GM12878 (cell line): ENCODE data around the gene CLBA1. TPM values are rescaled to one million over a fixed set of nuclear protein-coding genes. Genes with fewer than 3 reads are reported as not detected.
A peak's percentile ranks its signal among the peaks of the same experiment; 100 is the strongest.

ENCODE experiments used
- ATAC-seq: fragments of 200-7000 bp; cut with Tn5 transposase; 3 replicates; pipeline ENCODE4 v1.9.1; 2020; ENCODE audit warnings: mild to moderate bottlenecking, moderate library complexity
- BruUV-seq: library from RNA; stranded (reverse); fragments of 400-500 nt; replicated peaks from 2 replicates; lab custom pipeline; 2021; lab: Mats Ljungman, UMichigan
- CTCF ChIA-PET: fragments of 300-600 bp; sonication (Branson Sonifier 250); formaldehyde crosslinking; extraction: SDS; loops from one replicate; lab custom pipeline; 2021; ENCODE audit warnings: inconsistent platforms; lab: Yijun Ruan, JAX
- POLR2A ChIA-PET: fragments of 350-600 bp; formaldehyde crosslinking; extraction: SDS; loops from one replicate; lab custom pipeline; 2021; ENCODE audit warnings: inconsistent platforms; lab: Charles Lee
- RAD21 ChIA-PET: fragments of 300-600 bp; sonication (Branson Sonifier 250); formaldehyde crosslinking; loops from one replicate; lab custom pipeline; 2023; ENCODE audit warnings: antibody characterized with exemption; ENCODE audit not compliant: unreplicated experiment; lab: Charles Lee
- SMC1A ChIA-PET: fragments of 300-600 bp; sonication (Branson Sonifier 250); formaldehyde crosslinking; loops from one replicate; lab custom pipeline; 2023; ENCODE audit not compliant: unreplicated experiment, uncharacterized antibody; lab: Charles Lee
- DNase-seq: peaks from one replicate; pipeline ENCODE4 v3.0.0-alpha.2; 2011; ENCODE audit warnings: low read depth, low spot score
- FAIRE-seq: peaks from 3 replicates; lab custom pipeline; 2011; peaks lifted over from hg19 to GRCh38; lab: Jason Lieb, UNC
- H2AFZ ChIP-seq: 2 replicates; pipeline ENCODE4 v1.6.0; 2011; ENCODE audit warnings: low read depth, low read length, control low read depth; ENCODE audit not compliant: control insufficient read depth
- H3K27ac ChIP-seq: 2 replicates; pipeline ENCODE4 v1.5.1; 2011; ENCODE audit warnings: control low read depth; ENCODE audit not compliant: control insufficient read depth, insufficient read depth
- H3K27me3 ChIP-seq, 2 experiments: replicated peaks in 1 of 2; 2 replicates each; pipeline versions ENCODE4 v1.6.0 to v1.6.1; 2011; ENCODE audit warnings: low read length in 1 of 2; ENCODE audit not compliant: control insufficient read depth in 2 of 2, insufficient read depth in 2 of 2
- H3K36me3 ChIP-seq, 2 experiments: 2 replicates each; pipeline ENCODE4 v1.5.1; 2011; ENCODE audit warnings: low read length in 1 of 2; ENCODE audit not compliant: control insufficient read depth in 2 of 2, insufficient read depth in 2 of 2
- H3K4me1 ChIP-seq: 2 replicates; pipeline ENCODE4 v1.6.1; 2011; ENCODE audit warnings: mild to moderate bottlenecking, low read length, moderate library complexity, mixed read lengths; ENCODE audit not compliant: control insufficient read depth, insufficient read depth
- H3K4me2 ChIP-seq: 2 replicates; pipeline ENCODE4 v1.6.0; 2011; ENCODE audit warnings: control low read depth; ENCODE audit not compliant: control insufficient read depth, insufficient read depth
- H3K4me3 ChIP-seq: fragments of 200-600 bp; sonication (generic); 2 replicates; pipeline ENCODE4 v1.5.1; 2016
- H3K79me2 ChIP-seq: 2 replicates; pipeline ENCODE4 v1.6.0; 2011; ENCODE audit warnings: low read length; ENCODE audit not compliant: control insufficient read depth, insufficient read depth
- H3K9ac ChIP-seq: 2 replicates; pipeline ENCODE4 v1.8.0; 2011; ENCODE audit warnings: low read length, control low read depth, mixed read lengths; ENCODE audit not compliant: control insufficient read depth, insufficient read depth
- H3K9me3 ChIP-seq: replicated peaks from 3 replicates; pipeline ENCODE4 v1.5.1; 2011; ENCODE audit warnings: mild to moderate bottlenecking, low read length; ENCODE audit not compliant: control insufficient read depth, insufficient read depth
- H4K20me1 ChIP-seq: 2 replicates; pipeline ENCODE4 v1.6.0; 2011; ENCODE audit not compliant: control insufficient read depth, insufficient read depth
- ATF7 ChIP-seq: fragments of 450-650 bp; IDR thresholded peaks from 2 replicates; pipeline ENCODE4 v1.6.1; 2016; ENCODE audit warnings: low read depth, mild to moderate bottlenecking
- BHLHE40 ChIP-seq, 2 experiments: fragments of 450-650 bp in 1 of 2; IDR thresholded peaks; 2 replicates each; pipeline ENCODE4 v1.6.1; 2011 to 2017; ENCODE audit warnings: low read depth in 2 of 2, borderline replicate concordance in 1 of 2, improper control_type of control experiment in 1 of 2, low read length in 1 of 2, mild to moderate bottlenecking in 1 of 2
- BMI1 ChIP-seq: fragments of 450-650 bp; IDR thresholded peaks from 2 replicates; pipeline ENCODE4 v1.6.1; 2016; ENCODE audit warnings: mild to moderate bottlenecking, moderate library complexity, borderline replicate concordance
- BRCA1 ChIP-seq: IDR thresholded peaks from 2 replicates; pipeline ENCODE4 v1.6.1; 2011; ENCODE audit warnings: low read depth, low read length, improper control_type of control experiment
- CBX3 ChIP-seq: fragments of 200-600 bp; sonication (generic); IDR thresholded peaks from 2 replicates; pipeline ENCODE4 v1.6.1; 2016; ENCODE audit warnings: low read depth, borderline replicate concordance
- CHD4 ChIP-seq: fragments of 200-600 bp; sonication (generic); IDR thresholded peaks from 2 replicates; pipeline ENCODE4 v1.6.1; 2016; ENCODE audit warnings: mild to moderate bottlenecking
- FOXK2 ChIP-seq: fragments of 450-650 bp; IDR thresholded peaks from 2 replicates; pipeline ENCODE4 v1.6.1; 2017; ENCODE audit warnings: mild to moderate bottlenecking, moderate library complexity
- MXI1 ChIP-seq: fragments of 150-350 bp; IDR thresholded peaks from 2 replicates; pipeline ENCODE4 v1.6.1; 2011; ENCODE audit warnings: low read depth, mild to moderate bottlenecking, inconsistent platforms, low read length, improper control_type of control experiment
- NBN ChIP-seq: fragments of 450-650 bp; IDR thresholded peaks from 2 replicates; pipeline ENCODE4 v1.6.1; 2016
- NFXL1 ChIP-seq: fragments of 450-650 bp; IDR thresholded peaks from 2 replicates; pipeline ENCODE4 v1.6.1; 2017; ENCODE audit warnings: antibody characterized with exemption, mild to moderate bottlenecking, borderline replicate concordance
- NR2F1 ChIP-seq: fragments of 450-650 bp; conservative IDR thresholded peaks from 2 replicates; pipeline ENCODE4 v1.6.1; 2017; ENCODE audit warnings: mild to moderate bottlenecking
- PML ChIP-seq: IDR thresholded peaks from 2 replicates; pipeline ENCODE4 v1.6.1; 2012; ENCODE audit warnings: low read length, inconsistent platforms
- POLR2A ChIP-seq: IDR thresholded peaks from 2 replicates; pipeline ENCODE4 v1.6.1; 2011; ENCODE audit warnings: low read depth, mild to moderate bottlenecking, low read length
- RCOR1 ChIP-seq: conservative IDR thresholded peaks from 2 replicates; pipeline ENCODE4 v1.6.1; 2012; ENCODE audit warnings: low read depth, low read length, improper control_type of control experiment
- RELA ChIP-seq: fragments of 450-650 bp; IDR thresholded peaks from 2 replicates; pipeline ENCODE4 v1.8.0; 2014; ENCODE audit warnings: borderline replicate concordance; ENCODE audit not compliant: partially characterized antibody
- RUNX3 ChIP-seq: IDR thresholded peaks from 2 replicates; pipeline ENCODE4 v1.6.1; 2012; ENCODE audit warnings: low read length, inconsistent platforms
- SRF ChIP-seq, 2 experiments: IDR thresholded peaks; 2 replicates each; pipeline ENCODE4 v1.6.1; 2011; ENCODE audit warnings: low read depth in 2 of 2, low read length in 2 of 2, mild to moderate bottlenecking in 1 of 2, moderate library complexity in 1 of 2
- SUPT20H ChIP-seq: IDR thresholded peaks from 2 replicates; pipeline ENCODE4 v1.6.1; 2011; ENCODE audit warnings: low read depth, mild to moderate bottlenecking, low read length, moderate library complexity, borderline replicate concordance; ENCODE audit not compliant: control insufficient read depth
- ZNF217 ChIP-seq: fragments of 450-650 bp; IDR thresholded peaks from 2 replicates; pipeline ENCODE4 v1.6.1; 2017; ENCODE audit warnings: antibody characterized with exemption, mild to moderate bottlenecking
- ZNF274 ChIP-seq: IDR thresholded peaks from one replicate; pipeline ENCODE4 v1.8.0; 2011; ENCODE audit not compliant: insufficient read length, insufficient read depth
- WGBS: methylation state at CpG from one replicate; pipeline ENCODE4 v1.1.6; 2016; ENCODE audit warnings: low lambda C conversion rate; ENCODE audit not compliant: insufficient replicate concordance, insufficient coverage; ENCODE audit errors: missing lambda C conversion rate; 5-methylcytosine and 5-hydroxymethylcytosine counted together
- in situ Hi-C: fragments of 300-500 bp; cut with MboI; formaldehyde crosslinking; loops from 9 replicates; pipeline ENCODE4 v1.14.3; 2018; ENCODE audit warnings: mixed read lengths
- intact Hi-C: fragments of 100-400 bp; cut with micrococcal nuclease; formaldehyde crosslinking; loops from one replicate; pipeline ENCODE4 v1.14.2; 2022; ENCODE audit not compliant: unreplicated experiment
- polyA plus RNA-seq, 11 experiments: library from polyadenylated mRNA; depleted of rRNA in 4 of 11; unstranded in 6 of 11; stranded (reverse) in 5 of 11; fragments of >200 nt; fragmentation: Nextera tagmentation in 4 of 11; fragmentation: Illumina TruSeq in 1 of 11; extraction: Ambion mirVana in 4 of 11; extraction: Trizol in 1 of 11; gene quantifications; 1 replicate in 1 of 11; 2 replicates in 10 of 11; pipeline versions ENCODE4 v1.2.1 to v1.2.3, GENCODE V29; 2011 to 2016; ENCODE audit warnings: inconsistent platforms in 2 of 11, missing spikeins in 2 of 11, low read depth in 1 of 11
- total RNA-seq, 4 experiments: library from RNA; depleted of rRNA in 3 of 4; stranded (reverse); fragments of >200 nt in 3 of 4; fragmentation: Illumina TruSeq in 1 of 4; extraction: Trizol in 1 of 4; gene quantifications; 2 replicates each; pipeline versions ENCODE4 v1.2.1 to v1.2.3, GENCODE V29; 2013 to 2021
- TF ChIP-seq, protein P1 (sequence below): fragments of 450-650 bp; IDR thresholded peaks from 2 replicates; pipeline ENCODE4 v1.6.1; 2017; ENCODE audit warnings: borderline replicate concordance

The CLBA1 gene
- total and polyA plus RNA-seq, 10 of the 15 experiments (the other 5 are each of a cell fraction or from before 2014, with no cell fraction given): 0.07 to 1.1 (median 0.62) TPM; not detected in 1

DNA sequence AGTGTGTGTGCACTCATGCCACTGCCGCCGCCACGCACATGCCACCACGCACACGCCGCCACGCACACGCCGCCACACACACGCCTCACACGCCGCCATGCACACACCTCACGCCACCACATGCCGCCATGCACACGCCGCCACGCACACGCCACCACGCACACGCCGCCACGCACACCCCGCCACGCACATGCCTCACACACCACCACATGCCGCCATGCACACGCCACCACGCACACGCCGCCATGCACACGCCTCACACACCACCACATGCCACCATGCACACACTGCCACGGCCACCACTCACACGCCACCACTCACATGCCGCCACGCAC lies 6.3 kb downstream of the CLBA1 start:
- no peaks in the 10 kb centered on the region for H4K20me1 ChIP-seq
- no peaks in the 10 kb centered on the region for H3K36me3 ChIP-seq
- no peaks in the 10 kb centered on the region for H3K27me3 ChIP-seq
- BruUV-seq: no TSS peak
- no peak overlapping the region for H3K9ac ChIP-seq
- no peak overlapping the region for H3K4me3 ChIP-seq
- ChIA-PET RAD21 (no interaction called here), SMC1A (no interaction called here), POLR2A (no interaction called here), CTCF (no interaction called here)
- no peaks in the 10 kb centered on the region for H3K9me3 ChIP-seq
- 0 out of 4 replicates have a peak, but pooled peaks of 1 of the 2 experiments have one; percentile 7 for TF ChIP-seq SRF (IDR thresholded peaks at IDR 0.05; ENCODE audit: low read depth in 2 of 2, low read length in 2 of 2)
- peak; percentile 52; the same call in 1 of the 2 replicates for TF ChIP-seq POLR2A
- TF ChIP-seq PML: no peak
- in situ Hi-C loops (no loop called here), intact Hi-C loops (no loop called here)
- H3K4me1 ChIP-seq: no peaks in the 10 kb centered on the region
- no peak overlapping the region for H3K4me2 ChIP-seq
- no peaks in the 10 kb centered on the region for H3K79me2 ChIP-seq
- WGBS: 94% methylated on average over 18 of the region's 34 CpGs
- no peak overlapping the region for H2AFZ ChIP-seq
- ATAC-seq (no peak), FAIRE-seq (no peak), DNase-seq (no peak)
- H3K27ac ChIP-seq: no peak overlapping the region

DNA sequence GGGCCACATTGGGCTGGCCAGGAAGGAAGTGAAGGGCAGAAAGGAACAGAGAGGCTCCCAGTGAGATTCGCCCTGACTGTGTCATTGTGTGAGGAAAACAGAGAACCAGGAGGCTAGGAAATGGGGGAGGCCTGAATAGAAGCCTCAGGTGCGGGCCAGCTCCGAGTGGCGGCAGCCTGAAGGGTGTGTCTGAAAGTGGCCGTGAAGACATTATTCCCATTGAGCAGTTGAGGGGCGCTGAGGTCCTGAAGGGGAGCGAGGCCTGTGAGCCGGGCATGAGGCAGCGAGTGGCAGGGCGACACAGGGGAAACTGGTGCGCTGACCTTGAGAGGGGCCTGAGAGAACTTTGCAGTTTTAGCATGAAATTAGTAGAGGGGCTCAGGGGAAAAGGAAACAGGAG lies 6.9 kb downstream of the CLBA1 start:
- no peak overlapping the region for H3K4me3 ChIP-seq
- ChIA-PET SMC1A (no interaction called here), RAD21 (no interaction called here), POLR2A (no interaction called here), CTCF (no interaction called here)
- no peak overlapping the region for H2AFZ ChIP-seq
- no peak for DNase-seq
- H3K4me2 ChIP-seq: no peak overlapping the region
- H3K9ac ChIP-seq: no peak overlapping the region
- no peaks in the 10 kb centered on the region for H3K79me2 ChIP-seq
- WGBS: 93% methylated on average over 11 of the region's 11 CpGs
- FAIRE-seq: no peak
- no peaks in the 10 kb centered on the region for H3K4me1 ChIP-seq
- no peak for TF ChIP-seq CHD4
- TF ChIP-seq SUPT20H: no peak
- TF ChIP-seq RELA: no peak
- no peak for TF ChIP-seq BHLHE40 (IDR thresholded peaks at IDR 0.05; ENCODE audit: borderline replicate concordance in 1 of 2, low read depth in 2 of 2, low read length in 1 of 2)
- TF ChIP-seq NFXL1: no peak
- TF ChIP-seq FOXK2: no peak
- no peak for TF ChIP-seq ATF7
- TF ChIP-seq RCOR1: no peak
- no peak for TF ChIP-seq MXI1
- TF ChIP-seq ZNF274: no peak
- TF ChIP-seq, protein P1, sequence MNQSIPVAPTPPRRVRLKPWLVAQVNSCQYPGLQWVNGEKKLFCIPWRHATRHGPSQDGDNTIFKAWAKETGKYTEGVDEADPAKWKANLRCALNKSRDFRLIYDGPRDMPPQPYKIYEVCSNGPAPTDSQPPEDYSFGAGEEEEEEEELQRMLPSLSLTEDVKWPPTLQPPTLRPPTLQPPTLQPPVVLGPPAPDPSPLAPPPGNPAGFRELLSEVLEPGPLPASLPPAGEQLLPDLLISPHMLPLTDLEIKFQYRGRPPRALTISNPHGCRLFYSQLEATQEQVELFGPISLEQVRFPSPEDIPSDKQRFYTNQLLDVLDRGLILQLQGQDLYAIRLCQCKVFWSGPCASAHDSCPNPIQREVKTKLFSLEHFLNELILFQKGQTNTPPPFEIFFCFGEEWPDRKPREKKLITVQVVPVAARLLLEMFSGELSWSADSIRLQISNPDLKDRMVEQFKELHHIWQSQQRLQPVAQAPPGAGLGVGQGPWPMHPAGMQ: no peak
- no peak for TF ChIP-seq BRCA1
- TF ChIP-seq RUNX3: no peak
- TF ChIP-seq CBX3: no peak
- no peak for TF ChIP-seq NR2F1
- TF ChIP-seq NBN: no peak
- TF ChIP-seq ZNF217: no peak
- no peak for TF ChIP-seq BMI1
- H3K27me3 ChIP-seq: no peaks in the 10 kb centered on the region
- H3K27ac ChIP-seq: no peak overlapping the region
- no TSS peak for BruUV-seq
- intact Hi-C loops: no loop called here
- in situ Hi-C loops: no loop called here
- no peak for ATAC-seq
- H4K20me1 ChIP-seq: no peaks in the 10 kb centered on the region
- no peaks in the 10 kb centered on the region for H3K36me3 ChIP-seq
- H3K9me3 ChIP-seq: no peaks in the 10 kb centered on the region
